Keratinocyte (primary cell): ENCODE data around the gene AOX1. TPM values are rescaled to one million over a fixed set of nuclear protein-coding genes. Genes with fewer than 3 reads are reported as not detected.

ENCODE experiments used
- DNase-seq: peaks from one replicate; pipeline ENCODE4 v3.0.0-alpha.2; 2011; ENCODE audit warnings: low read depth, missing footprints, low spot score
- FAIRE-seq: peaks from 2 replicates; lab custom pipeline; 2011; peaks lifted over from hg19 to GRCh38; lab: Jason Lieb, UNC
- H2AFZ ChIP-seq: 2 replicates; pipeline ENCODE4 v1.6.0; 2012; ENCODE audit warnings: low read length, control low read depth, inconsistent platforms; ENCODE audit not compliant: control insufficient read depth
- H3K27ac ChIP-seq: 2 replicates; pipeline ENCODE4 v1.5.1; 2011; ENCODE audit warnings: low read length; ENCODE audit not compliant: control insufficient read depth, insufficient read depth
- H3K27me3 ChIP-seq: 3 replicates; pipeline ENCODE4 v1.6.0; 2011; ENCODE audit warnings: low read length; ENCODE audit not compliant: control insufficient read depth, insufficient read depth; ENCODE audit errors: extremely low read depth
- H3K36me3 ChIP-seq, 2 experiments: 2 replicates in 1 of 2; 3 replicates in 1 of 2; pipeline ENCODE4 v1.5.1; 2011; ENCODE audit warnings: low read length in 2 of 2, mild to moderate bottlenecking in 1 of 2; ENCODE audit not compliant: control insufficient read depth in 2 of 2, insufficient read depth in 2 of 2; ENCODE audit errors: extremely low read depth in 1 of 2
- H3K4me1 ChIP-seq: 3 replicates; pipeline ENCODE4 v1.5.1; 2011; ENCODE audit warnings: low read length; ENCODE audit not compliant: control insufficient read depth, insufficient read depth; ENCODE audit errors: extremely low read depth
- H3K4me2 ChIP-seq: 3 replicates; pipeline ENCODE4 v1.6.0; 2011; ENCODE audit warnings: low read depth, low read length; ENCODE audit not compliant: control insufficient read depth, insufficient read depth; ENCODE audit errors: extremely low read depth
- H3K4me3 ChIP-seq, 3 experiments: fragments of 200-600 bp in 1 of 3; sonication (generic) in 1 of 3; 2 replicates in 2 of 3; 3 replicates in 1 of 3; pipeline ENCODE4 v1.5.1; 2011 to 2016; ENCODE audit warnings: low read length in 3 of 3, mild to moderate bottlenecking in 3 of 3, control low read depth in 2 of 3, inconsistent platforms in 1 of 3, low read depth in 1 of 3, mixed read lengths in 1 of 3, mixed run types in 1 of 3, moderate library complexity in 1 of 3; ENCODE audit not compliant: control insufficient read depth in 2 of 3, insufficient read depth in 2 of 3; ENCODE audit errors: extremely low read depth in 1 of 3
- H3K79me2 ChIP-seq: 2 replicates; pipeline ENCODE4 v1.6.0; 2012; ENCODE audit warnings: low read length; ENCODE audit not compliant: control insufficient read depth, insufficient read depth
- H3K9ac ChIP-seq: 3 replicates; pipeline ENCODE4 v1.6.0; 2011; ENCODE audit warnings: low read length; ENCODE audit not compliant: control insufficient read depth, insufficient read depth; ENCODE audit errors: extremely low read depth
- H3K9me1 ChIP-seq: 3 replicates; pipeline ENCODE4 v1.6.0; 2011; ENCODE audit warnings: low read length; ENCODE audit not compliant: control insufficient read depth, insufficient read depth; ENCODE audit errors: extremely low read depth
- H3K9me3 ChIP-seq: 2 replicates; pipeline ENCODE4 v1.5.1; 2012; ENCODE audit warnings: low read depth, low read length; ENCODE audit not compliant: control insufficient read depth
- H4K20me1 ChIP-seq: 3 replicates; pipeline ENCODE4 v1.6.0; 2011; ENCODE audit warnings: low read length; ENCODE audit not compliant: control insufficient read depth, insufficient read depth; ENCODE audit errors: extremely low read depth
- CTCF ChIP-seq, 3 experiments: IDR thresholded peaks in 1 of 3; conservative IDR thresholded peaks in 1 of 3; optimal IDR thresholded peaks in 1 of 3; 2 replicates in 2 of 3; 3 replicates in 1 of 3; pipeline versions ENCODE3 to v1.5.1; 2011; ENCODE audit warnings: low read length in 3 of 3, mild to moderate bottlenecking in 3 of 3, moderate library complexity in 2 of 3, control low read depth in 1 of 3, inconsistent platforms in 1 of 3; ENCODE audit not compliant: insufficient read depth in 2 of 3; ENCODE audit errors: extremely low read depth in 1 of 3
- EZH2 ChIP-seq: IDR thresholded peaks from one replicate; pipeline ENCODE4 v1.6.1; 2012; ENCODE audit warnings: inconsistent platforms, mild to moderate bottlenecking, low read length, moderate library complexity
- dilution Hi-C: fragments of 300-500 bp; cut with MboI; formaldehyde crosslinking; loops from one replicate; pipeline ENCODE4 v1.7.0; 2020; ENCODE audit warnings: low sequenced_read_pairs; ENCODE audit not compliant: extremely low pct_ligation_motif_present
- polyA plus RNA-seq, 5 experiments: library from polyadenylated mRNA; depleted of rRNA in 3 of 5; stranded (reverse) in 3 of 5; stranded (forward) in 1 of 5; unstranded in 1 of 5; fragments of >200 nt; gene quantifications; 1 replicate in 1 of 5; 2 replicates in 3 of 5; 3 replicates in 1 of 5; pipeline versions ENCODE4 v1.2.1 to v1.2.3, GENCODE V29; 2011 to 2012; ENCODE audit warnings: missing spikeins in 2 of 5, low read depth in 1 of 5, low replicate concordance in 1 of 5

AOX1 gene
- polyA plus RNA-seq, 1 donor (not counting 4 experiments of a cell fraction or from before 2014, with no cell fraction given), result 12.2 TPM

GRCh38 chr2:200649724-200650123 lies 63.9 kb downstream of the AOX1 start:
- Histone ChIP-seq H3K36me3 (no peaks in the 10 kb centered on the region), H3K9ac (no peak overlapping the region), H3K9me3 (no peaks in the 10 kb centered on the region), H3K27ac (no peak overlapping the region), H3K27me3 (no peaks in the 10 kb centered on the region), H3K79me2 (no peaks in the 10 kb centered on the region), H3K4me2 (no peak overlapping the region), H3K4me3 (no peak overlapping the region), H3K9me1 (no peaks in the 10 kb centered on the region), H3K4me1 (peaks cover 6% of the 10 kb centered on the region), H4K20me1 (no peaks in the 10 kb centered on the region), H2AFZ (no peak overlapping the region)
- FAIRE-seq (no peak), DNase-seq (no peak)
- TF ChIP-seq EZH2, result no peak
- dilution Hi-C loops, result no loop called here

GRCh38 chr2:200650195-200650594 lies 64.4 kb downstream of the AOX1 start:
- Histone ChIP-seq H3K9ac (no peak overlapping the region), H3K27ac (no peak overlapping the region), H3K36me3 (no peaks in the 10 kb centered on the region), H3K4me3 (no peak overlapping the region), H3K27me3 (no peaks in the 10 kb centered on the region), H3K4me2 (no peak overlapping the region), H2AFZ (no peak overlapping the region), H3K4me1 (peaks cover 6% of the 10 kb centered on the region), H3K9me3 (no peaks in the 10 kb centered on the region), H4K20me1 (no peaks in the 10 kb centered on the region), H3K9me1 (no peaks in the 10 kb centered on the region), H3K79me2 (no peaks in the 10 kb centered on the region)
- TF ChIP-seq EZH2, result no peak
- FAIRE-seq (no peak), DNase-seq (no peak)
- dilution Hi-C loops, result no loop called here

- Histone ChIP-seq H2AFZ (no peak overlapping the region), H3K4me3 (no peak overlapping the region), H3K27ac (no peak overlapping the region), H3K9ac (no peak overlapping the region), H3K79me2 (no peaks in the 10 kb centered on the region), H3K9me3 (no peaks in the 10 kb centered on the region), H3K27me3 (no peaks in the 10 kb centered on the region), H3K36me3 (no peaks in the 10 kb centered on the region), H3K4me2 (no peak overlapping the region), H3K9me1 (no peaks in the 10 kb centered on the region), H3K4me1 (peaks cover 6% of the 10 kb centered on the region), H4K20me1 (no peaks in the 10 kb centered on the region)
- FAIRE-seq (no peak), DNase-seq (no peak)
- dilution Hi-C loops, result no loop called here
- TF ChIP-seq CTCF (optimal IDR thresholded peaks at IDR 0.05 in 1 of 3, IDR thresholded peaks at IDR 0.05 in 1 of 3, conservative IDR thresholded peaks at IDR 0.05 in 1 of 3; ENCODE audit: extremely low read depth in 1 of 3, insufficient read depth in 2 of 3, low read length in 3 of 3) (no peak), EZH2 (no peak)
These were observed 66.3 kb downstream of the AOX1 start for GRCh38 chr2:200652158-200652557.
